ENCODE results near the gene SGPP1. TPM values are rescaled to one million over a fixed set of nuclear protein-coding genes. Genes with fewer than 3 reads are reported as not detected.

Gene SGPP1
- total and polyA plus RNA-seq, 2 donors (not counting 1 experiment from before 2014, with no cell fraction given) = 25.8 to 42.1 TPM

GRCh38 chr14:63686926-63687325, 40.9 kb downstream of the SGPP1 start:
- no peak for TF ChIP-seq EZH2 (IDR thresholded peaks at IDR 0.05; ENCODE audit: low read length, missing control alignments)
- TF ChIP-seq, protein P1, sequence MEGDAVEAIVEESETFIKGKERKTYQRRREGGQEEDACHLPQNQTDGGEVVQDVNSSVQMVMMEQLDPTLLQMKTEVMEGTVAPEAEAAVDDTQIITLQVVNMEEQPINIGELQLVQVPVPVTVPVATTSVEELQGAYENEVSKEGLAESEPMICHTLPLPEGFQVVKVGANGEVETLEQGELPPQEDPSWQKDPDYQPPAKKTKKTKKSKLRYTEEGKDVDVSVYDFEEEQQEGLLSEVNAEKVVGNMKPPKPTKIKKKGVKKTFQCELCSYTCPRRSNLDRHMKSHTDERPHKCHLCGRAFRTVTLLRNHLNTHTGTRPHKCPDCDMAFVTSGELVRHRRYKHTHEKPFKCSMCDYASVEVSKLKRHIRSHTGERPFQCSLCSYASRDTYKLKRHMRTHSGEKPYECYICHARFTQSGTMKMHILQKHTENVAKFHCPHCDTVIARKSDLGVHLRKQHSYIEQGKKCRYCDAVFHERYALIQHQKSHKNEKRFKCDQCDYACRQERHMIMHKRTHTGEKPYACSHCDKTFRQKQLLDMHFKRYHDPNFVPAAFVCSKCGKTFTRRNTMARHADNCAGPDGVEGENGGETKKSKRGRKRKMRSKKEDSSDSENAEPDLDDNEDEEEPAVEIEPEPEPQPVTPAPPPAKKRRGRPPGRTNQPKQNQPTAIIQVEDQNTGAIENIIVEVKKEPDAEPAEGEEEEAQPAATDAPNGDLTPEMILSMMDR (conservative IDR thresholded peaks at IDR 0.05 in 1 of 2, IDR thresholded peaks at IDR 0.05 in 1 of 2; ENCODE audit: low read depth in 1 of 2, low read length in 2 of 2) = no peak
- Histone ChIP-seq H3K27ac (ENCODE audit: insufficient read depth, low read length) (no peak overlapping the region), H3K36me3 (ENCODE audit: control insufficient read depth, insufficient read depth, low read length) (no peaks in the 10 kb centered on the region)

DNA sequence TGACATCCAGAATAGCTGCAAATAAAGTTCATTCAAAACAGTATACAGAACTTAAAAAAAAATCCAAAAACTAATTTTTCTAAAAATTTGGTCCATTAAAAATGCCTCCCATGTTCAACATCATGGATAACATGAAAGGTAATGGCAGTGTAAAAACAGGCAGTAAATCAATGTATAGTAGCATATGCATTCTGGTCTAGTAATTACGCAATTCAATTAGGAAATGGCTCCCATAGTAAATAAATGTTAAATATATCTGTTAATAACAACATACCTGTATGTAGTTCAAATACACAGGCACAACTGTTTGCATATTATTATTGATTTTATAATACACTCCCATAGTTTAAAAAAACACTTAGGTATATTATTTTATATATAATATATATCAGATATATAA, 42.5 kb downstream of the SGPP1 start:
- TF ChIP-seq, protein P1 (conservative IDR thresholded peaks at IDR 0.05 in 1 of 2, IDR thresholded peaks at IDR 0.05 in 1 of 2; ENCODE audit: low read depth in 1 of 2, low read length in 2 of 2) = no peak
- TF ChIP-seq EZH2 (IDR thresholded peaks at IDR 0.05; ENCODE audit: low read length, missing control alignments) = no peak
- Histone ChIP-seq H3K9ac (ENCODE audit: insufficient read depth, low read length) (no peak overlapping the region), H3K9me3 (ENCODE audit: control insufficient read depth, insufficient read depth, low read depth, low read length) (no peaks in the 10 kb centered on the region), H3K36me3 (ENCODE audit: control insufficient read depth, insufficient read depth, low read length) (no peaks in the 10 kb centered on the region), H4K20me1 (ENCODE audit: control insufficient read depth, extremely low read depth, insufficient read depth, low read length) (no peaks in the 10 kb centered on the region), H3K27ac (ENCODE audit: insufficient read depth, low read length) (no peak overlapping the region), H3K4me2 (ENCODE audit: extremely low read depth, insufficient read depth, low read length) (no peak overlapping the region), H3K79me2 (ENCODE audit: control insufficient read depth, insufficient read depth, low read length) (no peaks in the 10 kb centered on the region), H3K4me1 (ENCODE audit: control insufficient read depth, extremely low read depth, insufficient read depth, low read length) (no peaks in the 10 kb centered on the region), H3K4me3 (replicated peaks in 1 of 4; ENCODE audit: control extremely low read depth in 1 of 4, insufficient read depth in 1 of 4, low read depth in 3 of 4, low read length in 4 of 4) (no peak overlapping the region), H2AFZ (ENCODE audit: low read length) (no peak overlapping the region), H3K27me3 (ENCODE audit: control insufficient read depth, insufficient read depth, low read length) (no peaks in the 10 kb centered on the region)
- no peak for DNase-seq (ENCODE audit: low read depth in 2 of 2)

More at GRCh38 chr14:63686926-63687325, 40.9 kb downstream of the SGPP1 start:
- Histone ChIP-seq H2AFZ (ENCODE audit: low read length) (no peak overlapping the region), H3K9me3 (ENCODE audit: control insufficient read depth, insufficient read depth, low read depth, low read length) (no peaks in the 10 kb centered on the region), H3K9ac (ENCODE audit: insufficient read depth, low read length) (no peak overlapping the region), H3K4me2 (ENCODE audit: extremely low read depth, insufficient read depth, low read length) (no peak overlapping the region), H4K20me1 (ENCODE audit: control insufficient read depth, extremely low read depth, insufficient read depth, low read length) (no peaks in the 10 kb centered on the region), H3K79me2 (ENCODE audit: control insufficient read depth, insufficient read depth, low read length) (no peaks in the 10 kb centered on the region), H3K4me1 (ENCODE audit: control insufficient read depth, extremely low read depth, insufficient read depth, low read length) (no peaks in the 10 kb centered on the region), H3K27me3 (ENCODE audit: control insufficient read depth, insufficient read depth, low read length) (no peaks in the 10 kb centered on the region), H3K4me3 (replicated peaks in 1 of 4; ENCODE audit: control extremely low read depth in 1 of 4, insufficient read depth in 1 of 4, low read depth in 3 of 4, low read length in 4 of 4) (no peak overlapping the region)
- DNase-seq (ENCODE audit: low read depth in 2 of 2) = no peak

- DNase-seq (ENCODE audit: low read depth in 2 of 2) = no peak
- Histone ChIP-seq H3K27me3 (ENCODE audit: control insufficient read depth, insufficient read depth, low read length) (no peaks in the 10 kb centered on the region), H3K4me3 (replicated peaks in 1 of 4; ENCODE audit: control extremely low read depth in 1 of 4, insufficient read depth in 1 of 4, low read depth in 3 of 4, low read length in 4 of 4) (no peak overlapping the region), H3K27ac (ENCODE audit: insufficient read depth, low read length) (no peak overlapping the region), H2AFZ (ENCODE audit: low read length) (no peak overlapping the region), H3K4me1 (ENCODE audit: control insufficient read depth, extremely low read depth, insufficient read depth, low read length) (no peaks in the 10 kb centered on the region), H3K36me3 (ENCODE audit: control insufficient read depth, insufficient read depth, low read length) (no peaks in the 10 kb centered on the region), H3K9me3 (ENCODE audit: control insufficient read depth, insufficient read depth, low read depth, low read length) (no peaks in the 10 kb centered on the region), H3K4me2 (ENCODE audit: extremely low read depth, insufficient read depth, low read length) (no peak overlapping the region), H4K20me1 (ENCODE audit: control insufficient read depth, extremely low read depth, insufficient read depth, low read length) (no peaks in the 10 kb centered on the region), H3K9ac (ENCODE audit: insufficient read depth, low read length) (no peak overlapping the region), H3K79me2 (ENCODE audit: control insufficient read depth, insufficient read depth, low read length) (no peaks in the 10 kb centered on the region)
- TF ChIP-seq EZH2 (IDR thresholded peaks at IDR 0.05; ENCODE audit: low read length, missing control alignments) = no peak
- TF ChIP-seq, protein P1 (conservative IDR thresholded peaks at IDR 0.05 in 1 of 2, IDR thresholded peaks at IDR 0.05 in 1 of 2; ENCODE audit: low read depth in 1 of 2, low read length in 2 of 2) = no peak
Measured at GRCh38 chr14:63682727-63683593, 44.9 kb downstream of the SGPP1 start.

All from fibroblast of lung (primary cell).